Esophagus squamous epithelium (tissue), 5 donors: ENCODE measurements around the gene GRP. TPM values are rescaled to one million over a fixed set of nuclear protein-coding genes. Genes with fewer than 3 reads are reported as not detected.
A peak's percentile ranks its signal among the peaks of the same experiment; 100 is the strongest.

Source experiments
- DNase-seq: peaks from one replicate; lab custom pipeline; 2025; lab: John Stamatoyannopoulos, UW
- H3K27ac ChIP-seq, 4 donors: fragments of 200-600 bp; sonication (generic); one replicate each; pipeline ENCODE4 v1.5.1; 2016 to 2019; ENCODE audit warnings: mild to moderate bottlenecking in 1 of 4
- H3K27me3 ChIP-seq, 4 donors: fragments of 200-600 bp; sonication (generic); 1 replicate in 3 of 4; 2 replicates in 1 of 4; pipeline versions ENCODE4 v1.5.1 to v1.6.0; 2017 to 2021; ENCODE audit warnings: antibody characterized with exemption in 1 of 4
- H3K36me3 ChIP-seq, 3 donors: fragments of 200-600 bp; sonication (generic); one replicate each; pipeline ENCODE4 v1.5.1; 2016 to 2019
- H3K4me1 ChIP-seq, 3 donors: fragments of 200-600 bp; sonication (generic); one replicate each; pipeline ENCODE4 v1.5.1; 2017 to 2019
- H3K4me3 ChIP-seq, 4 donors: fragments of 200-600 bp; sonication (generic); 1 replicate in 3 of 4; 2 replicates in 1 of 4; pipeline ENCODE4 v1.5.1; 2016 to 2019; ENCODE audit warnings: mild to moderate bottlenecking in 2 of 4, moderate library complexity in 1 of 4
- H3K9me3 ChIP-seq, 3 donors: fragments of 200-600 bp; sonication (generic); one replicate each; pipeline ENCODE4 v1.5.1; 2016 to 2019
- CTCF ChIP-seq, 6 experiments: fragments of 450-650 bp in 4 of 6; fragments of 200-600 bp in 2 of 6; sonication (generic) in 2 of 6; IDR thresholded peaks; one replicate each; pipeline ENCODE4 v1.5.1; 2016 to 2019; ENCODE audit warnings: antibody characterized with exemption in 6 of 6, mild to moderate bottlenecking in 4 of 6, moderate library complexity in 4 of 6
- POLR2A ChIP-seq, 4 donors: fragments of 450-650 bp; IDR thresholded peaks; one replicate each; pipeline ENCODE4 v1.6.1; 2017; ENCODE audit warnings: antibody characterized with exemption in 4 of 4, mild to moderate bottlenecking in 4 of 4, moderate library complexity in 3 of 4
- whole genome bisulfite sequencing, 2 donors: methylation state at CpG; one replicate each; pipeline ENCODE4 v1.1.5; 2018; 5-methylcytosine and 5-hydroxymethylcytosine counted together
- intact Hi-C: fragments of 100-400 bp; cut with DNase I; formaldehyde crosslinking; loops from one replicate; pipeline ENCODE4 v1.15.0; 2022
- total RNA-seq, 4 donors: library from RNA; depleted of rRNA; stranded (reverse); fragments of >200 nt; gene quantifications; one replicate each; pipeline ENCODE4 v1.1.0, GENCODE V29; 2016
- donor health status: DM: yes; HTN: yes; CAD: no.

The GRP gene
- total RNA-seq, 4 donors from 2014 or later, result not detected

DNA sequence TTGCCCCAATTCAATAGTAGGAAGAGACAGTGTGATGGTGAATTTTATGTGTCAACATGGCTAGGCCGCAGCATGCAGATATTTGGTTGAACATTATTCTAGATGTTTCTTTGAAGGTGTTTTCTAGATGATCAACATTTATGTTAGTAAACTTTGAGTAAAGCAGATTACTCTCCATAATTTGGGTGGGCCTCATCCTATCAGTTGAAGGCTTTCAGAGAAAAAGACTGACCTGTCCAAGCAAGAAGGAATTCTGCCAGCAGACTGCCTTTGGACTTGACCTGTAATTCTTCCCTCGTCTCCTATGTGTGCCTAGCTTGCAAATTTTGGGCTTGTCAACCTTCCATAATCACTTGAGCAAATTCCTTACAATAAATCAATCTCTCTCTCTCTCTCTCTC, 8.3 kb upstream of the GRP start:
- H3K9me3 ChIP-seq, result no peaks in the 10 kb centered on the region
- 96 to 97% methylated on average over 2 of the region's 2 CpGs for WGBS, 2 donors
- H3K27me3 ChIP-seq, result peaks cover 0 to 43% (median 0%) of the 10 kb centered on the region in 4 donors
- TF ChIP-seq CTCF (IDR thresholded peaks at IDR 0.05) (no peak), POLR2A (IDR thresholded peaks at IDR 0.05) (no peak)
- H3K4me3 ChIP-seq, result no peak overlapping the region
- DNase-seq, result no peak
- no peak overlapping the region for H3K27ac ChIP-seq
- no peaks in the 10 kb centered on the region for H3K36me3 ChIP-seq
- intact Hi-C loops, result no loop called here
- H3K4me1 ChIP-seq, result no peaks in the 10 kb centered on the region

DNA sequence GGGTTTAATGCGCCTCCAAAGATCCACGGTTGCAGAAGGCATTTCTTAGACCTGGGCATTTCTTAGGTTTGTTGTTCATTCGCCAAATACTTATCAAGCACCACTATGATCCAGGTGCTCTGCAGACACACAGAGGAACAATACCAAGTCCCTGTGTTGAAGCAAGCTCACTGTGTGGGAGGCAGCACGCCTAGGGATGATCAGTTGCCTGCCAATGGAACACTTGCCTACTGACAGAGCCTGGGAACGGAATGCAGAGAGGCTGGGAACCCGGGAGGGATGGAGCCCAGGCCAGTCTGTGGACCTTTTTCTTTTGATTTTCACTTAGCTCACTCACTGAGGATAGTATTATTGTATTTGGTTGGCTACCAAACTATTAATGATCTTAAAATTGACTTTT, 1.9 kb upstream of the GRP start:
- Histone ChIP-seq H3K4me3 (no peak overlapping the region), H3K27ac (no peak overlapping the region), H3K27me3 (peaks cover 3 to 94% (median 14%) of the 10 kb centered on the region in 4 donors), H3K36me3 (no peaks in the 10 kb centered on the region), H3K4me1 (peaks cover 0 to 17% (median 0%) of the 10 kb centered on the region in 3 donors), H3K9me3 (no peaks in the 10 kb centered on the region)
- DNase-seq, result no peak
- TF ChIP-seq CTCF (IDR thresholded peaks at IDR 0.05) (no peak), POLR2A (IDR thresholded peaks at IDR 0.05) (no peak)
- intact Hi-C loops, result no loop called here
- 66 to 71% methylated on average over 6 of the region's 6 CpGs for WGBS, 2 donors

DNA sequence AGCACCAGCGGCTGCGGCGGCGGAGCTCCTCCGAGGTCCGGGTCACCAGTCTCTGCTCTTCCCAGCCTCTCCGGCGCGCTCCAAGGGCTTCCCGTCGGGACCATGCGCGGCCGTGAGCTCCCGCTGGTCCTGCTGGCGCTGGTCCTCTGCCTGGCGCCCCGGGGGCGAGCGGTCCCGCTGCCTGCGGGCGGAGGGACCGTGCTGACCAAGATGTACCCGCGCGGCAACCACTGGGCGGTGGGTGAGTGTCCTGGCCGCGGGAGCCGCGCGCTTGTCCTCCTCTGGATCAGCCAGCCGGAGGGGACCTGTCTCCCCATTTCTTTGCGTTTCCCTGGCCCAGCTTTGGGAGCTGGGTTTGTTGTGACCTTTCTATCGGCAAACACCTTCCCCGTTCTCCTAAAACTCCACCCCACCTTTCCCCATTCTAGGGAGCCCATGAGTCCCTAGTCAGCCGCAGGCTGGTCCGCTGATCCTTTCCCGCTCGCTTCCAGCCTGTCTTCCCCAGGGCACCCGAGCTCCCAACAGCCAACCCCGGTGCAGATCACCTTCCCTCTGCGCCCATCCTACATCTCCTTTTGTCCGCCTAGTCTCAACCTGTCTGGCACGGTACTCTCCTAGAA, 316 bp downstream of the GRP start:
- TF ChIP-seq POLR2A (IDR thresholded peaks at IDR 0.05) (no peak), CTCF (IDR thresholded peaks at IDR 0.05) (no peak)
- H3K4me1 ChIP-seq, result peaks cover 0 to 17% (median 0%) of the 10 kb centered on the region in 3 donors
- intact Hi-C loops, result no loop called here
- no peak overlapping the region for H3K4me3 ChIP-seq
- DNase-seq, result no peak
- peaks cover 3 to 96% (median 14%) of the 10 kb centered on the region in 4 donors for H3K27me3 ChIP-seq
- no peaks in the 10 kb centered on the region for H3K36me3 ChIP-seq
- 0 to 7% methylated on average over 11 to 12 of the region's 46 CpGs for WGBS, 2 donors
- H3K9me3 ChIP-seq, result no peaks in the 10 kb centered on the region
- no peak overlapping the region for H3K27ac ChIP-seq

DNA sequence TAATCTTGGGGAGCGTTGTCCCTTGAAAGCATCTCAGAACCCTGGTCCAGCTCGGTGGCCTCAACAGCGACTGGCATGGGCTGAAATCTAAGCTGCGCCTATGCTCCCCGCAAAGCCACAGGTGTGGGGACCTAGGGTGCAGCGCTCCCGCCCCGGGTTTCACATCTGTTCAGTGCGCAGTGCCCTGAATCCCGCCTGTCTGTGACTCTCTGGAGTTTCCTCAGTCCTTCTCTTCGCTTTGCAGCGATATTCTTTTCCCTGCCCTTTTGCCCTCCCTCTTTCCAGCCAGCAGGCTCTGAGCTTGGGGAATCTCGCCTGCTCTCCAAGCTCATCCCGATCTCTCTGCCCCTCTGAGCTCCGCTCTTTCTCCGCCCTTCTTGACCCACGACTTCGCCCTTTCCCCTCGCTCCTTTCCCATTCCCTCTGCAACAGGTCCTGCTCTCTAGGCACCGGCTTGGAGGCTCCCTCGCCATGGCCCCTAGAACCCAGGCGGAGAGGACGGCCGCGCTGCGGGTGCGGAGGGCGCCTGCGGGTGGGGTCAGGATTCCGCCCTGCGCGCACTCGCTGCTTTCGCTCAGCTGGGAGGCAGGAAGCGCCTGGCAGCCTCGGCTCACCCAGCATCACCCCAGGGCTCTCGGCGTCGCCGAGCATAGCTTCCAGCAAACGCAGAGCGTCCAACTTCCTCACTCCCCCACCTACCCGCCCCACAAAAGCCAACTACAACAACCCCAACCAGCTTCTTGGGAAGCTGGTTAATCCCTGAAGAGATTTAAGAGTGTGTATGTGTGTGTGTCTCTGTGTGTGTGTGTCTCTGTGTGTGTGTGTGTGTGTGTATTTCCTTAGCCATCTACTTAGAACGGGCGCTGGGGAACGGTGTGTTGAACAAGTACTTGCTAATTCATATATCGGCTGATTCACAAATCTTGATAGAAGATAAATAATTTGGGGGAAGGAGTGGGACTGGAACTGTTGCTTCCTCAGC, 1.1 kb downstream of the GRP start:
- no peaks in the 10 kb centered on the region for H3K36me3 ChIP-seq
- H3K4me1 ChIP-seq, result peaks cover 0 to 17% (median 0%) of the 10 kb centered on the region in 3 donors
- peaks cover 3 to 88% (median 14%) of the 10 kb centered on the region in 4 donors for H3K27me3 ChIP-seq
- TF ChIP-seq POLR2A (IDR thresholded peaks at IDR 0.05), result no peak
- no peak for TF ChIP-seq CTCF (IDR thresholded peaks at IDR 0.05)
- no peaks in the 10 kb centered on the region for H3K9me3 ChIP-seq
- H3K4me3 ChIP-seq, result peak overlapping the region in 1 of 4 donors; percentile 37
- DNase-seq, result no peak
- H3K27ac ChIP-seq, result no peak overlapping the region
- intact Hi-C loops, result no loop called here
- WGBS, 2 donors, result 5 to 6% methylated on average over 27 to 28 of the region's 47 CpGs

- H3K4me1 ChIP-seq, result peaks cover 0 to 17% (median 0%) of the 10 kb centered on the region in 3 donors
- WGBS, 2 donors, result 58 to 77% methylated on average over 2 of the region's 2 CpGs
- H3K9me3 ChIP-seq, result no peaks in the 10 kb centered on the region
- no peak overlapping the region for H3K4me3 ChIP-seq
- intact Hi-C loops, result no loop called here
- H3K27me3 ChIP-seq, result peaks cover 3 to 79% (median 14%) of the 10 kb centered on the region in 4 donors
- no peaks in the 10 kb centered on the region for H3K36me3 ChIP-seq
- no peak for TF ChIP-seq POLR2A (IDR thresholded peaks at IDR 0.05)
- TF ChIP-seq CTCF (IDR thresholded peaks at IDR 0.05), result no peak
- DNase-seq, result no peak
- H3K27ac ChIP-seq, result no peak overlapping the region
These were observed 2.4 kb downstream of the GRP start for GRCh38 chr18:59222341-59222740.
